IMR-90 (cell line): ENCODE results near the gene ARHGEF12. TPM values are rescaled to one million over a fixed set of nuclear protein-coding genes. Genes with fewer than 3 reads are reported as not detected.

Source experiments
- ATAC-seq: fragments of 200-7000 bp; cut with Tn5 transposase; 2 replicates; pipeline ENCODE4 v1.9.1; 2020; ENCODE audit warnings: low read depth, mild to moderate bottlenecking, moderate library complexity
- BruUV-seq: library from RNA; stranded (reverse); fragments of 400-500 nt; replicated peaks from 2 replicates; lab custom pipeline; 2021; lab: Mats Ljungman, UMichigan
- CTCF ChIA-PET: fragments of 300-600 bp; formaldehyde crosslinking; extraction: SDS; loops from one replicate; lab custom pipeline; 2021; ENCODE audit warnings: antibody characterized with exemption; lab: Yijun Ruan, JAX
- POLR2A ChIA-PET: fragments of 300-600 bp; sonication (Branson Sonifier 250); formaldehyde crosslinking; loops from one replicate; lab custom pipeline; 2022; ENCODE audit warnings: antibody characterized with exemption; ENCODE audit not compliant: unreplicated experiment; lab: Charles Lee
- DNase-seq: peaks from one replicate; pipeline ENCODE4 v3.0.0; 2013
- H2AFZ ChIP-seq: replicated peaks from 2 replicates; pipeline ENCODE3; 2013; ENCODE audit warnings: low read length, mild to moderate bottlenecking; ENCODE audit not compliant: poor library complexity
- H2AK5ac ChIP-seq: 2 replicates; pipeline ENCODE4 v1.6.1; 2013; ENCODE audit warnings: low read depth, low read length, inconsistent platforms
- H2AK9ac ChIP-seq: replicated peaks from 2 replicates; pipeline ENCODE3; 2013; ENCODE audit warnings: mild to moderate bottlenecking, low read depth, low read length, moderate library complexity; ENCODE audit not compliant: poor library complexity
- H2BK120ac ChIP-seq: 2 replicates; pipeline ENCODE4 v1.6.1; 2013; ENCODE audit warnings: low read depth, low read length, inconsistent platforms
- H2BK15ac ChIP-seq: 3 replicates; pipeline ENCODE4 v1.6.1; 2013; ENCODE audit warnings: low read depth, low read length, inconsistent platforms
- H2BK20ac ChIP-seq: 2 replicates; pipeline ENCODE4 v1.6.1; 2013; ENCODE audit warnings: low read depth, mild to moderate bottlenecking, inconsistent platforms, low read length, moderate library complexity
- H2BK5ac ChIP-seq: 2 replicates; pipeline ENCODE4 v1.6.1; 2013; ENCODE audit warnings: mild to moderate bottlenecking, low read depth, low read length, inconsistent platforms; ENCODE audit not compliant: poor library complexity, severe bottlenecking
- H3K14ac ChIP-seq: replicated peaks from 2 replicates; pipeline ENCODE4 v1.6.1; 2013; ENCODE audit warnings: low read depth, low read length, inconsistent platforms
- H3K18ac ChIP-seq: 2 replicates; pipeline ENCODE4 v1.6.1; 2013; ENCODE audit warnings: low read depth, low read length, control low read depth
- H3K23ac ChIP-seq: 2 replicates; pipeline ENCODE4 v1.6.1; 2013; ENCODE audit warnings: low read depth, low read length, inconsistent platforms
- H3K27ac ChIP-seq: 2 replicates; pipeline ENCODE4 v1.5.1; 2013; ENCODE audit warnings: mild to moderate bottlenecking, control low read depth, low read length; ENCODE audit not compliant: insufficient read depth
- H3K27me3 ChIP-seq: 2 replicates; pipeline ENCODE4 v1.6.1; 2013; ENCODE audit warnings: low read length; ENCODE audit not compliant: control insufficient read depth, insufficient read depth
- H3K36me3 ChIP-seq: 2 replicates; pipeline ENCODE4 v1.6.1; 2013; ENCODE audit warnings: low read length, mixed read lengths; ENCODE audit not compliant: control insufficient read depth, insufficient read depth
- H3K4ac ChIP-seq: 2 replicates; pipeline ENCODE4 v1.6.1; 2013; ENCODE audit warnings: low read depth, low read length, inconsistent platforms
- H3K4me1 ChIP-seq: 2 replicates; pipeline ENCODE4 v1.6.1; 2013; ENCODE audit warnings: low read length, mixed read lengths; ENCODE audit not compliant: control insufficient read depth, insufficient read depth
- H3K4me2 ChIP-seq: 2 replicates; pipeline ENCODE4 v1.6.1; 2013; ENCODE audit warnings: low read depth, mild to moderate bottlenecking, control low read depth, low read length, moderate library complexity
- H3K4me3 ChIP-seq: 2 replicates; pipeline ENCODE4 v1.5.1; 2013; ENCODE audit warnings: low read depth, mild to moderate bottlenecking, control low read depth, low read length, moderate library complexity; ENCODE audit not compliant: insufficient read depth
- H3K56ac ChIP-seq: 2 replicates; pipeline ENCODE4 v1.6.1; 2013; ENCODE audit warnings: low read length, inconsistent platforms; ENCODE audit not compliant: insufficient read depth; ENCODE audit errors: extremely low read depth
- H3K79me1 ChIP-seq, 2 experiments: 2 replicates each; pipeline ENCODE4 v1.6.1; 2013; ENCODE audit warnings: low read length in 2 of 2, inconsistent platforms in 1 of 2, low read depth in 1 of 2
- H3K9ac ChIP-seq: 2 replicates; pipeline ENCODE4 v1.6.1; 2013; ENCODE audit warnings: low read depth, low read length, control low read depth
- H3K9me1 ChIP-seq: 2 replicates; pipeline ENCODE4 v1.6.1; 2013; ENCODE audit warnings: low read length, inconsistent platforms; ENCODE audit not compliant: insufficient read depth
- H3K9me3 ChIP-seq: 2 replicates; pipeline ENCODE4 v1.6.1; 2013; ENCODE audit warnings: low read length; ENCODE audit not compliant: control insufficient read depth, insufficient read depth
- H4K20me1 ChIP-seq: 2 replicates; pipeline ENCODE4 v1.6.1; 2013; ENCODE audit warnings: low read length, inconsistent platforms; ENCODE audit not compliant: insufficient read depth
- H4K5ac ChIP-seq: 2 replicates; pipeline ENCODE4 v1.6.1; 2013; ENCODE audit warnings: mild to moderate bottlenecking, low read depth, low read length, control low read depth
- H4K8ac ChIP-seq, 2 experiments: 2 replicates each; pipeline ENCODE4 v1.6.1; 2013; ENCODE audit warnings: low read depth in 2 of 2, low read length in 2 of 2, control low read depth in 1 of 2, inconsistent platforms in 1 of 2
- H4K91ac ChIP-seq: 2 replicates; pipeline ENCODE4 v1.6.1; 2013; ENCODE audit warnings: low read depth, low read length, inconsistent platforms; ENCODE audit not compliant: insufficient read depth
- BHLHE40 ChIP-seq: fragments of 150-350 bp; IDR thresholded peaks from 2 replicates; pipeline ENCODE4 v1.6.1; 2016; ENCODE audit warnings: mild to moderate bottlenecking, low read depth, low read length
- CHD1 ChIP-seq: IDR thresholded peaks from 2 replicates; pipeline ENCODE4 v1.6.1; 2012; ENCODE audit warnings: low read depth, low read length, improper control_type of control experiment
- FOS ChIP-seq: fragments of 150-350 bp; IDR thresholded peaks from 2 replicates; pipeline ENCODE4 v1.6.1; 2016; ENCODE audit warnings: low read depth, low read length
- MAFK ChIP-seq: IDR thresholded peaks from 2 replicates; pipeline ENCODE4 v1.6.1; 2012; ENCODE audit warnings: low read depth, low read length, improper control_type of control experiment
- MXI1 ChIP-seq: IDR thresholded peaks from 2 replicates; pipeline ENCODE4 v1.6.1; 2012; ENCODE audit warnings: low read depth, mild to moderate bottlenecking, low read length, moderate library complexity, borderline replicate concordance
- POLR2A ChIP-seq: IDR thresholded peaks from 2 replicates; pipeline ENCODE4 v1.6.1; 2012; ENCODE audit warnings: mild to moderate bottlenecking, low read depth, low read length
- RAD21 ChIP-seq: IDR thresholded peaks from 2 replicates; pipeline ENCODE4 v1.6.1; 2012; ENCODE audit warnings: low read length, improper control_type of control experiment
- RCOR1 ChIP-seq: IDR thresholded peaks from 2 replicates; pipeline ENCODE4 v1.6.1; 2012; ENCODE audit warnings: mild to moderate bottlenecking, low read length, improper control_type of control experiment; ENCODE audit not compliant: insufficient replicate concordance
- RFX5 ChIP-seq: IDR thresholded peaks from 2 replicates; pipeline ENCODE4 v1.8.0; 2012; ENCODE audit warnings: low read depth, mild to moderate bottlenecking, low read length, moderate library complexity
- SMC3 ChIP-seq: fragments of 150-350 bp; IDR thresholded peaks from 2 replicates; pipeline ENCODE4 v1.6.1; 2016; ENCODE audit warnings: low read depth, mild to moderate bottlenecking, antibody characterized with exemption, low read length, moderate library complexity
- WGBS, 2 experiments: methylation state at CpG; one replicate each; pipeline versions ENCODE4 v1.1.5 to v1.1.7; 2013; ENCODE audit warnings: missing lambda C conversion rate in 2 of 2; ENCODE audit not compliant: insufficient read length in 1 of 2; ENCODE audit errors: extremely low coverage in 2 of 2; 5-methylcytosine and 5-hydroxymethylcytosine counted together
- dilution Hi-C: fragments of 300-500 bp; cut with HindIII; formaldehyde crosslinking; loops from one replicate; pipeline ENCODE4 v1.14.3; 2018; ENCODE audit warnings: low sequenced_read_pairs; ENCODE audit not compliant: unreplicated experiment
- in situ Hi-C: fragments of 300-500 bp; cut with MboI; formaldehyde crosslinking; loops from 3 replicates; pipeline ENCODE4 v1.14.3; 2019; ENCODE audit warnings: low sequenced_read_pairs, inconsistent platforms, mixed read lengths
- intact Hi-C: fragments of 100-400 bp; cut with micrococcal nuclease; formaldehyde crosslinking; loops from 2 replicates; pipeline ENCODE4 v1.10.0; 2022
- polyA plus RNA-seq, 3 experiments: library from polyadenylated mRNA; depleted of rRNA; stranded (reverse); fragments of >200 nt; gene quantifications; 2 replicates each; pipeline ENCODE4 v1.2.3, GENCODE V29; 2012; ENCODE audit warnings: low replicate concordance in 1 of 3
- total RNA-seq: library from RNA; depleted of rRNA; stranded (reverse); fragments of >200 nt; gene quantifications from 2 replicates; pipeline ENCODE4 v1.2.3, GENCODE V29; 2012
- TF ChIP-seq, protein P1 (sequence below): fragments of 150-350 bp; IDR thresholded peaks from 2 replicates; pipeline ENCODE4 v1.6.1; 2017; ENCODE audit warnings: mild to moderate bottlenecking, antibody characterized with exemption, low read length, low read depth
- TF ChIP-seq, protein P2 (sequence below): conservative IDR thresholded peaks from 2 replicates; pipeline ENCODE4 v1.5.1; 2012; ENCODE audit warnings: mild to moderate bottlenecking, low read depth, low read length, improper control_type of control experiment

The ARHGEF12 gene
- total and polyA plus RNA-seq, 2 of the 4 experiments (the other 2 are of a cell fraction), result 25.5 to 115 TPM

DNA sequence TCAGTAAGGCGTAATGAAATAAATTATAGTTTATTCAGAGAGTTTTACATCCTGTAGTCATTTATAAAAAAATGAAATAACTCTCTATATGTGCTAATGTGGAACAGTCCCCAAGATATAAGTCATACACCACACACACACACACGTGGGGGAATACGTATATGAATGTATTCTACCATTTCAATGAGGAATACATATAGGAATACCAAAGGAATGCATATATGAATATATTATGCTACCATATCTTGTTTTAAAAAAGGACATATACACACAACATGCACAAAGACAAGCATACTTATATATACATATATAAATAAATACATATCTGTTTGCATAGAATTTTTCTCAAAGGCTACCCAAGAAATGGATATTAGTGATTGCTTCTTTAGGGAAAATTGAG, 135.8 kb downstream of the ARHGEF12 start:
- in situ Hi-C loops, result no loop called here
- H3K27ac ChIP-seq, result no peak overlapping the region

More for the DNA sequence above, 135.8 kb downstream of the ARHGEF12 start:
- Histone ChIP-seq H4K20me1 (no peaks in the 10 kb centered on the region), H3K36me3 (peaks cover 39% of the 10 kb centered on the region), H2BK5ac (peak overlapping the region; percentile 96), H2BK15ac (no peak overlapping the region), H3K4me1 (peaks cover 7% of the 10 kb centered on the region; the same call in 1 of the 2 replicates), H3K4me2 (no peak overlapping the region), H4K8ac (peak overlapping the region in 1 of 2 experiments; percentile 7; a peak in 1 of 4 replicates), H2BK120ac (no peak overlapping the region), H2AFZ (no peak overlapping the region), H3K18ac (no peak overlapping the region), H3K9me3 (no peaks in the 10 kb centered on the region), H4K91ac (no peak overlapping the region), H3K4me3 (no peak overlapping the region), H3K14ac (no peak overlapping the region), H3K56ac (no peak overlapping the region), H2AK5ac (no peak overlapping the region), H3K79me1 (peaks cover 5 to 12% of the 10 kb centered on the region in 2 experiments), H3K27me3 (no peaks in the 10 kb centered on the region), H3K23ac (no peak overlapping the region), H3K4ac (no peak overlapping the region), H4K5ac (no peak overlapping the region), H3K9me1 (peaks cover 3% of the 10 kb centered on the region; the same call in 1 of the 2 replicates), H2AK9ac (no peak overlapping the region), H2BK20ac (no peak overlapping the region), H3K9ac (no peak overlapping the region)
- intact Hi-C loops, result loop anchor here (1.0 to 5.0 kb wide), 2 partner anchors 40 to 134 kb away; no protein-coding TSS in a partner anchor
- BruUV-seq, result no TSS peak
- ChIA-PET POLR2A (no interaction called here), CTCF (no interaction called here)
- no CpG with 5 or more reads among the region's 3 CpGs for WGBS, 2 experiments
- dilution Hi-C loops, result no loop called here
- ATAC-seq, result no peak
- DNase-seq, result no peak
- no peak for TF ChIP-seq MXI1
- no peak for TF ChIP-seq RAD21
- TF ChIP-seq, protein P1, sequence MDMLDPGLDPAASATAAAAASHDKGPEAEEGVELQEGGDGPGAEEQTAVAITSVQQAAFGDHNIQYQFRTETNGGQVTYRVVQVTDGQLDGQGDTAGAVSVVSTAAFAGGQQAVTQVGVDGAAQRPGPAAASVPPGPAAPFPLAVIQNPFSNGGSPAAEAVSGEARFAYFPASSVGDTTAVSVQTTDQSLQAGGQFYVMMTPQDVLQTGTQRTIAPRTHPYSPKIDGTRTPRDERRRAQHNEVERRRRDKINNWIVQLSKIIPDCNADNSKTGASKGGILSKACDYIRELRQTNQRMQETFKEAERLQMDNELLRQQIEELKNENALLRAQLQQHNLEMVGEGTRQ, result no peak
- TF ChIP-seq SMC3, result no peak
- no peak for TF ChIP-seq FOS
- no peak for TF ChIP-seq BHLHE40
- no peak for TF ChIP-seq CHD1
- no peak for TF ChIP-seq RFX5
- TF ChIP-seq RCOR1, result no peak
- no peak for TF ChIP-seq MAFK
- TF ChIP-seq, protein P2, sequence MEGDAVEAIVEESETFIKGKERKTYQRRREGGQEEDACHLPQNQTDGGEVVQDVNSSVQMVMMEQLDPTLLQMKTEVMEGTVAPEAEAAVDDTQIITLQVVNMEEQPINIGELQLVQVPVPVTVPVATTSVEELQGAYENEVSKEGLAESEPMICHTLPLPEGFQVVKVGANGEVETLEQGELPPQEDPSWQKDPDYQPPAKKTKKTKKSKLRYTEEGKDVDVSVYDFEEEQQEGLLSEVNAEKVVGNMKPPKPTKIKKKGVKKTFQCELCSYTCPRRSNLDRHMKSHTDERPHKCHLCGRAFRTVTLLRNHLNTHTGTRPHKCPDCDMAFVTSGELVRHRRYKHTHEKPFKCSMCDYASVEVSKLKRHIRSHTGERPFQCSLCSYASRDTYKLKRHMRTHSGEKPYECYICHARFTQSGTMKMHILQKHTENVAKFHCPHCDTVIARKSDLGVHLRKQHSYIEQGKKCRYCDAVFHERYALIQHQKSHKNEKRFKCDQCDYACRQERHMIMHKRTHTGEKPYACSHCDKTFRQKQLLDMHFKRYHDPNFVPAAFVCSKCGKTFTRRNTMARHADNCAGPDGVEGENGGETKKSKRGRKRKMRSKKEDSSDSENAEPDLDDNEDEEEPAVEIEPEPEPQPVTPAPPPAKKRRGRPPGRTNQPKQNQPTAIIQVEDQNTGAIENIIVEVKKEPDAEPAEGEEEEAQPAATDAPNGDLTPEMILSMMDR, result no peak
- TF ChIP-seq POLR2A, result no peak
